IMR-90 (cell line): ENCODE measurements around the gene MMP21. TPM values are rescaled to one million over a fixed set of nuclear protein-coding genes. Genes with fewer than 3 reads are reported as not detected.

Experiments
- ATAC-seq: fragments of 200-7000 bp; cut with Tn5 transposase; 2 replicates; pipeline ENCODE4 v1.9.1; 2020; ENCODE audit warnings: low read depth, mild to moderate bottlenecking, moderate library complexity
- BruUV-seq: library from RNA; stranded (reverse); fragments of 400-500 nt; replicated peaks from 2 replicates; lab custom pipeline; 2021; lab: Mats Ljungman, UMichigan
- CTCF ChIA-PET: fragments of 300-600 bp; formaldehyde crosslinking; extraction: SDS; loops from one replicate; lab custom pipeline; 2021; ENCODE audit warnings: antibody characterized with exemption; lab: Yijun Ruan, JAX
- POLR2A ChIA-PET: fragments of 300-600 bp; sonication (Branson Sonifier 250); formaldehyde crosslinking; loops from one replicate; lab custom pipeline; 2022; ENCODE audit warnings: antibody characterized with exemption; ENCODE audit not compliant: unreplicated experiment; lab: Charles Lee
- DNase-seq: peaks from one replicate; pipeline ENCODE4 v3.0.0; 2013
- H2AFZ ChIP-seq: replicated peaks from 2 replicates; pipeline ENCODE3; 2013; ENCODE audit warnings: low read length, mild to moderate bottlenecking; ENCODE audit not compliant: poor library complexity
- H2AK5ac ChIP-seq: 2 replicates; pipeline ENCODE4 v1.6.1; 2013; ENCODE audit warnings: low read depth, low read length, inconsistent platforms
- H2AK9ac ChIP-seq: replicated peaks from 2 replicates; pipeline ENCODE3; 2013; ENCODE audit warnings: mild to moderate bottlenecking, low read depth, low read length, moderate library complexity; ENCODE audit not compliant: poor library complexity
- H2BK120ac ChIP-seq: 2 replicates; pipeline ENCODE4 v1.6.1; 2013; ENCODE audit warnings: low read depth, low read length, inconsistent platforms
- H2BK15ac ChIP-seq: 3 replicates; pipeline ENCODE4 v1.6.1; 2013; ENCODE audit warnings: low read depth, low read length, inconsistent platforms
- H2BK20ac ChIP-seq: 2 replicates; pipeline ENCODE4 v1.6.1; 2013; ENCODE audit warnings: low read depth, mild to moderate bottlenecking, inconsistent platforms, low read length, moderate library complexity
- H2BK5ac ChIP-seq: 2 replicates; pipeline ENCODE4 v1.6.1; 2013; ENCODE audit warnings: mild to moderate bottlenecking, low read depth, low read length, inconsistent platforms; ENCODE audit not compliant: poor library complexity, severe bottlenecking
- H3K14ac ChIP-seq: replicated peaks from 2 replicates; pipeline ENCODE4 v1.6.1; 2013; ENCODE audit warnings: low read depth, low read length, inconsistent platforms
- H3K18ac ChIP-seq: 2 replicates; pipeline ENCODE4 v1.6.1; 2013; ENCODE audit warnings: low read depth, low read length, control low read depth
- H3K23ac ChIP-seq: 2 replicates; pipeline ENCODE4 v1.6.1; 2013; ENCODE audit warnings: low read depth, low read length, inconsistent platforms
- H3K27ac ChIP-seq: 2 replicates; pipeline ENCODE4 v1.5.1; 2013; ENCODE audit warnings: mild to moderate bottlenecking, control low read depth, low read length; ENCODE audit not compliant: insufficient read depth
- H3K27me3 ChIP-seq: 2 replicates; pipeline ENCODE4 v1.6.1; 2013; ENCODE audit warnings: low read length; ENCODE audit not compliant: control insufficient read depth, insufficient read depth
- H3K36me3 ChIP-seq: 2 replicates; pipeline ENCODE4 v1.6.1; 2013; ENCODE audit warnings: low read length, mixed read lengths; ENCODE audit not compliant: control insufficient read depth, insufficient read depth
- H3K4ac ChIP-seq: 2 replicates; pipeline ENCODE4 v1.6.1; 2013; ENCODE audit warnings: low read depth, low read length, inconsistent platforms
- H3K4me1 ChIP-seq: 2 replicates; pipeline ENCODE4 v1.6.1; 2013; ENCODE audit warnings: low read length, mixed read lengths; ENCODE audit not compliant: control insufficient read depth, insufficient read depth
- H3K4me2 ChIP-seq: 2 replicates; pipeline ENCODE4 v1.6.1; 2013; ENCODE audit warnings: low read depth, mild to moderate bottlenecking, control low read depth, low read length, moderate library complexity
- H3K4me3 ChIP-seq: 2 replicates; pipeline ENCODE4 v1.5.1; 2013; ENCODE audit warnings: low read depth, mild to moderate bottlenecking, control low read depth, low read length, moderate library complexity; ENCODE audit not compliant: insufficient read depth
- H3K56ac ChIP-seq: 2 replicates; pipeline ENCODE4 v1.6.1; 2013; ENCODE audit warnings: low read length, inconsistent platforms; ENCODE audit not compliant: insufficient read depth; ENCODE audit errors: extremely low read depth
- H3K79me1 ChIP-seq, 2 experiments: 2 replicates each; pipeline ENCODE4 v1.6.1; 2013; ENCODE audit warnings: low read length in 2 of 2, inconsistent platforms in 1 of 2, low read depth in 1 of 2
- H3K9ac ChIP-seq: 2 replicates; pipeline ENCODE4 v1.6.1; 2013; ENCODE audit warnings: low read depth, low read length, control low read depth
- H3K9me1 ChIP-seq: 2 replicates; pipeline ENCODE4 v1.6.1; 2013; ENCODE audit warnings: low read length, inconsistent platforms; ENCODE audit not compliant: insufficient read depth
- H3K9me3 ChIP-seq: 2 replicates; pipeline ENCODE4 v1.6.1; 2013; ENCODE audit warnings: low read length; ENCODE audit not compliant: control insufficient read depth, insufficient read depth
- H4K20me1 ChIP-seq: 2 replicates; pipeline ENCODE4 v1.6.1; 2013; ENCODE audit warnings: low read length, inconsistent platforms; ENCODE audit not compliant: insufficient read depth
- H4K5ac ChIP-seq: 2 replicates; pipeline ENCODE4 v1.6.1; 2013; ENCODE audit warnings: mild to moderate bottlenecking, low read depth, low read length, control low read depth
- H4K8ac ChIP-seq, 2 experiments: 2 replicates each; pipeline ENCODE4 v1.6.1; 2013; ENCODE audit warnings: low read depth in 2 of 2, low read length in 2 of 2, control low read depth in 1 of 2, inconsistent platforms in 1 of 2
- H4K91ac ChIP-seq: 2 replicates; pipeline ENCODE4 v1.6.1; 2013; ENCODE audit warnings: low read depth, low read length, inconsistent platforms; ENCODE audit not compliant: insufficient read depth
- MAZ ChIP-seq: IDR thresholded peaks from 2 replicates; pipeline ENCODE4 v1.6.1; 2012; ENCODE audit warnings: low read depth, mild to moderate bottlenecking, low read length, improper control_type of control experiment, moderate library complexity, borderline replicate concordance
- RFX5 ChIP-seq: IDR thresholded peaks from 2 replicates; pipeline ENCODE4 v1.8.0; 2012; ENCODE audit warnings: low read depth, mild to moderate bottlenecking, low read length, moderate library complexity
- SMC3 ChIP-seq: fragments of 150-350 bp; IDR thresholded peaks from 2 replicates; pipeline ENCODE4 v1.6.1; 2016; ENCODE audit warnings: low read depth, mild to moderate bottlenecking, antibody characterized with exemption, low read length, moderate library complexity
- WGBS, 2 experiments: methylation state at CpG; one replicate each; pipeline versions ENCODE4 v1.1.5 to v1.1.7; 2013; ENCODE audit warnings: missing lambda C conversion rate in 2 of 2; ENCODE audit not compliant: insufficient read length in 1 of 2; ENCODE audit errors: extremely low coverage in 2 of 2; 5-methylcytosine and 5-hydroxymethylcytosine counted together
- dilution Hi-C: fragments of 300-500 bp; cut with HindIII; formaldehyde crosslinking; loops from one replicate; pipeline ENCODE4 v1.14.3; 2018; ENCODE audit warnings: low sequenced_read_pairs; ENCODE audit not compliant: unreplicated experiment
- in situ Hi-C: fragments of 300-500 bp; cut with MboI; formaldehyde crosslinking; loops from 3 replicates; pipeline ENCODE4 v1.14.3; 2019; ENCODE audit warnings: low sequenced_read_pairs, inconsistent platforms, mixed read lengths
- intact Hi-C: fragments of 100-400 bp; cut with micrococcal nuclease; formaldehyde crosslinking; loops from 2 replicates; pipeline ENCODE4 v1.10.0; 2022
- polyA plus RNA-seq, 3 experiments: library from polyadenylated mRNA; depleted of rRNA; stranded (reverse); fragments of >200 nt; gene quantifications; 2 replicates each; pipeline ENCODE4 v1.2.3, GENCODE V29; 2012; ENCODE audit warnings: low replicate concordance in 1 of 3
- total RNA-seq: library from RNA; depleted of rRNA; stranded (reverse); fragments of >200 nt; gene quantifications from 2 replicates; pipeline ENCODE4 v1.2.3, GENCODE V29; 2012

Gene MMP21
- total and polyA plus RNA-seq, 2 of the 4 experiments (the other 2 are of a cell fraction), result not detected

- no peak overlapping the region for H4K91ac ChIP-seq
- no peaks in the 10 kb centered on the region for H3K79me1 ChIP-seq
- no peaks in the 10 kb centered on the region for H3K4me1 ChIP-seq
- H4K5ac ChIP-seq, result no peak overlapping the region
- H3K36me3 ChIP-seq, result peaks cover 3% of the 10 kb centered on the region; the same call in 1 of the 2 replicates
- H3K9me3 ChIP-seq, result no peaks in the 10 kb centered on the region
- no peak for TF ChIP-seq SMC3
- no peak for TF ChIP-seq MAZ
- no peak for TF ChIP-seq RFX5
- no peak overlapping the region for H2BK120ac ChIP-seq
- no peak overlapping the region for H3K27ac ChIP-seq
- H3K4ac ChIP-seq, result no peak overlapping the region
- dilution Hi-C loops, result no loop called here
- peaks cover 3% of the 10 kb centered on the region; the same call in 1 of the 2 replicates for H3K27me3 ChIP-seq
- H3K9ac ChIP-seq, result no peak overlapping the region
- intact Hi-C loops, result no loop called here
- H2AFZ ChIP-seq, result peak overlapping the region; percentile 38
- 69% methylated on average over 9 of the region's 75 CpGs; no CpG with 5 or more reads in 1 of the 2 experiments for WGBS, 2 experiments
- no peak overlapping the region for H2AK5ac ChIP-seq
- BruUV-seq, result no TSS peak
- no peaks in the 10 kb centered on the region for H3K9me1 ChIP-seq
- H3K14ac ChIP-seq, result no peak overlapping the region
- no peak overlapping the region for H2BK20ac ChIP-seq
- DNase-seq (no peak), ATAC-seq (peak; percentile 30)
- no peak overlapping the region for H2BK15ac ChIP-seq
- H3K4me2 ChIP-seq, result no peak overlapping the region
- POLR2A ChIA-PET, result no interaction called here
- no peak overlapping the region for H3K4me3 ChIP-seq
- no peak overlapping the region for H3K56ac ChIP-seq
- H3K23ac ChIP-seq, result no peak overlapping the region
- no peak overlapping the region for H2BK5ac ChIP-seq
- H3K18ac ChIP-seq, result no peak overlapping the region
- H2AK9ac ChIP-seq, result no peak overlapping the region
- no peaks in the 10 kb centered on the region for H4K20me1 ChIP-seq
- CTCF ChIA-PET, result no interaction called here
- in situ Hi-C loops, result no loop called here
- no peak overlapping the region for H4K8ac ChIP-seq
These were observed 1.7 kb downstream of the MMP21 start for GRCh38 chr10:125773687-125774543.
